Adrenal gland (tissue), 12 donors: ENCODE measurements around the gene RPRD1B. TPM values are rescaled to one million over a fixed set of nuclear protein-coding genes. Genes with fewer than 3 reads are reported as not detected.

Experiments
- DNase-seq, 7 donors: peaks; one replicate each; pipeline ENCODE4 v3.0.0-alpha.2; 2019 to 2020
- H3K27ac ChIP-seq, 5 donors: fragments of 200-600 bp; sonication (generic) in 4 of 5; 1 replicate in 3 of 5; 2 replicates in 2 of 5; pipeline versions ENCODE4 v1.5.1 to v1.8.0; 2016 to 2020; ENCODE audit warnings: mild to moderate bottlenecking in 1 of 5
- H3K27me3 ChIP-seq: fragments of 200-600 bp; 2 replicates; pipeline ENCODE4 v1.8.0; 2021
- H3K36me3 ChIP-seq, 2 donors: fragments of 200-600 bp; replicated peaks in 1 of 2; 1 replicate in 1 of 2; 2 replicates in 1 of 2; pipeline versions ENCODE4 v1.5.1 to v1.8.0; 2018 to 2022
- H3K4me1 ChIP-seq, 2 donors: fragments of 200-600 bp; replicated peaks in 1 of 2; 1 replicate in 1 of 2; 2 replicates in 1 of 2; pipeline versions ENCODE4 v1.5.1 to v1.8.0; 2018 to 2021
- H3K4me3 ChIP-seq, 4 donors: fragments of 200-600 bp; sonication (generic) in 3 of 4; one replicate each; pipeline ENCODE4 v1.5.1; 2016 to 2018
- H3K9me3 ChIP-seq, 3 donors: fragments of 200-600 bp; sonication (generic) in 1 of 3; replicated peaks in 1 of 3; 1 replicate in 2 of 3; 2 replicates in 1 of 3; pipeline versions ENCODE4 v1.5.1 to v1.8.0; 2016 to 2021
- CTCF ChIP-seq, 6 experiments: fragments of 450-650 bp in 4 of 6; fragments of 200-600 bp in 2 of 6; sonication (generic) in 1 of 6; IDR thresholded peaks; 1 replicate in 5 of 6; 2 replicates in 1 of 6; pipeline versions ENCODE4 v1.5.1 to v1.8.0; 2016 to 2021; ENCODE audit warnings: antibody characterized with exemption in 6 of 6, mild to moderate bottlenecking in 2 of 6, moderate library complexity in 1 of 6
- POLR2A ChIP-seq, 2 donors: fragments of 450-650 bp; IDR thresholded peaks; one replicate each; pipeline ENCODE4 v1.6.1; 2017; ENCODE audit warnings: antibody characterized with exemption in 2 of 2, mild to moderate bottlenecking in 2 of 2, moderate library complexity in 1 of 2
- whole genome bisulfite sequencing, 4 donors: extraction: QIAGEN DNeasy Blood & Tissue Kit in 2 of 4; methylation state at CpG; one replicate each; pipeline versions ENCODE4 v1.1.5 to v1.1.7; 2013 to 2017; 5-methylcytosine and 5-hydroxymethylcytosine counted together
- intact Hi-C, 2 donors: fragments of 100-400 bp; cut with DNase I; formaldehyde crosslinking; loops; one replicate each; pipeline versions ENCODE4 v1.14.1 to v1.15.0; 2022 to 2023
- polyA plus RNA-seq, 3 donors: library from polyadenylated mRNA; stranded (reverse); fragments of 200-250 nt in 2 of 3; fragments of 350-450 nt in 1 of 3; fragmentation: Illumina TruSeq in 1 of 3; extraction: RNeasy Lipid Tissue Mini Kit (QIAGEN cat#74804) in 1 of 3; gene quantifications; one replicate each; pipeline ENCODE4 v1.2.3, GENCODE V29; 2013 to 2014
- total RNA-seq, 9 donors: library from RNA; depleted of rRNA in 4 of 9; stranded (reverse); fragments of >200 nt in 4 of 9; fragments of 120-200 nt in 1 of 9; fragmentation: NEBNext Ultra II Directional in 1 of 9; extraction: Animal tissue kit (Norgen Biotek cat#: 25700) in 1 of 9; gene quantifications; one replicate each; pipeline versions ENCODE4 v1.1.0 to v1.2.4, GENCODE V29; 2013 to 2023
- donor health status: healthy with polysubstance abuse.
- donor health status: Bipolar disorder and iron deficiency.
- donor health status: DM: yes; HTN: yes; CAD: no.
- donor health status: DM: no; HTN: no; CAD: no.
- donor health status: DM: no; HTN: no; CAD: no.
- donor health status: DM: yes; HTN: yes; CAD: no.

The RPRD1B gene
- total and polyA plus RNA-seq, 12 donors = 5.9 to 36.4 (median 27.1) TPM

- WGBS, 4 donors = 82 to 88% (median 86%) methylated on average over 4 of the region's 4 CpGs
- TF ChIP-seq CTCF (IDR thresholded peaks at IDR 0.05) (no peak), POLR2A (IDR thresholded peaks at IDR 0.05) (no peak)
- H3K9me3 ChIP-seq = no peaks in the 10 kb centered on the region
- peaks cover 25 to 59% of the 10 kb centered on the region in 2 donors for H3K4me1 ChIP-seq
- H3K4me3 ChIP-seq = no peak overlapping the region
- intact Hi-C loops = loop anchor here in 1 of 2 donors (10.0 kb wide), 2 partner anchors 63 to 427 kb away; no protein-coding TSS in a partner anchor
- H3K27me3 ChIP-seq = no peaks in the 10 kb centered on the region
- DNase-seq = no peak
- H3K36me3 ChIP-seq = peaks cover 0 to 23% of the 10 kb centered on the region in 2 donors
- H3K27ac ChIP-seq = peak overlapping the region in 1 of 5 donors; percentile 66
These were observed 41.6 kb upstream of the RPRD1B start for GRCh38 chr20:37991908-37992307.

GRCh38 chr20:37992802-37993409, 40.6 kb upstream of the RPRD1B start:
- peaks cover 25 to 59% of the 10 kb centered on the region in 2 donors for H3K4me1 ChIP-seq

GRCh38 chr20:37994512-37994911, 39.0 kb upstream of the RPRD1B start:
- Histone ChIP-seq H3K36me3 (peaks cover 0 to 44% of the 10 kb centered on the region in 2 donors), H3K4me3 (no peak overlapping the region), H3K27me3 (no peaks in the 10 kb centered on the region), H3K27ac (peak overlapping the region in 1 of 5 donors; percentile 35), H3K4me1 (peaks cover 25 to 51% of the 10 kb centered on the region in 2 donors), H3K9me3 (no peaks in the 10 kb centered on the region)
- TF ChIP-seq POLR2A (IDR thresholded peaks at IDR 0.05) (peak in 1 of 2 donors; percentile 22), CTCF (IDR thresholded peaks at IDR 0.05) (no peak)
- WGBS, 4 donors = 51 to 59% (median 57%) methylated on average over 4 of the region's 4 CpGs
- peak; percentile 41 to 82 (median 79) for DNase-seq
- intact Hi-C loops = loop anchor here in 1 of 2 donors (10.0 kb wide), 2 partner anchors 60 to 430 kb away; no protein-coding TSS in a partner anchor

More at GRCh38 chr20:37992802-37993409, 40.6 kb upstream of the RPRD1B start:
- peak overlapping the region in 1 of 5 donors; percentile 51 for H3K27ac ChIP-seq
- WGBS, 4 donors = 43 to 57% (median 45%) methylated on average over 5 of the region's 5 CpGs
- H3K36me3 ChIP-seq = peaks cover 0 to 31% of the 10 kb centered on the region in 2 donors
- H3K4me3 ChIP-seq = no peak overlapping the region
- intact Hi-C loops = loop anchor here in 1 of 2 donors (10.0 kb wide), 2 partner anchors 62 to 428 kb away; no protein-coding TSS in a partner anchor
- no peak for TF ChIP-seq POLR2A (IDR thresholded peaks at IDR 0.05)
- peak in 5 of 6 experiments; percentile 6 to 58 (median 27) for TF ChIP-seq CTCF (IDR thresholded peaks at IDR 0.05)
- H3K9me3 ChIP-seq = no peaks in the 10 kb centered on the region
- peak in 6 of 7 donors; percentile 51 to 78 (median 59) for DNase-seq
- H3K27me3 ChIP-seq = no peaks in the 10 kb centered on the region

- Histone ChIP-seq H3K9me3 (no peaks in the 10 kb centered on the region), H3K27ac (no peak overlapping the region), H3K36me3 (peaks cover 0 to 55% of the 10 kb centered on the region in 2 donors), H3K4me3 (no peak overlapping the region), H3K4me1 (peaks cover 14 to 35% of the 10 kb centered on the region in 2 donors), H3K27me3 (no peaks in the 10 kb centered on the region)
- 87 to 92% (median 90%) methylated on average over 9 of the region's 9 CpGs for WGBS, 4 donors
- intact Hi-C loops = loop anchor here in 1 of 2 donors (10.0 kb wide), 2 partner anchors 59 to 431 kb away; no protein-coding TSS in a partner anchor
- no peak for DNase-seq
- TF ChIP-seq POLR2A (IDR thresholded peaks at IDR 0.05) = no peak
- no peak for TF ChIP-seq CTCF (IDR thresholded peaks at IDR 0.05)
These were observed 37.5 kb upstream of the RPRD1B start for GRCh38 chr20:37995856-37996605.
